GM18511 (cell line): ENCODE data around the gene FMNL3.

Source experiments
- ATAC-seq: cut with Tn5 transposase; IDR thresholded peaks from one replicate; pipeline ENCODE4 v1.9.1; 2021; ENCODE audit warnings: mild to moderate bottlenecking, moderate library complexity; ENCODE audit not compliant: unreplicated experiment

Gene FMNL3

GRCh38 chr12:49652921-49653520 lies 54.2 kb downstream of the FMNL3 start:
- no peak for ATAC-seq

- ATAC-seq, result no peak
Observed at GRCh38 chr12:49651855-49652254, 55.4 kb downstream of the FMNL3 start.

GRCh38 chr12:49649892-49650291 lies 57.3 kb downstream of the FMNL3 start:
- ATAC-seq, result no peak

- ATAC-seq, result no peak
Observed at GRCh38 chr12:49649445-49649844, 57.8 kb downstream of the FMNL3 start.

- ATAC-seq, result no peak
Observed at GRCh38 chr12:49648712-49649003, 58.5 kb downstream of the FMNL3 start.

GRCh38 chr12:49647827-49648711 lies 59.1 kb downstream of the FMNL3 start:
- ATAC-seq, result no peak

GRCh38 chr12:49646871-49647654 lies 60.1 kb downstream of the FMNL3 start:
- ATAC-seq, result no peak

GRCh38 chr12:49646331-49646830 lies 60.8 kb downstream of the FMNL3 start:
- ATAC-seq, result no peak

- no peak for ATAC-seq
Observed at GRCh38 chr12:49645146-49646039, 61.8 kb downstream of the FMNL3 start.

- ATAC-seq, result no peak
Observed at GRCh38 chr12:49644620-49644994, 62.6 kb downstream of the FMNL3 start.

GRCh38 chr12:49643961-49644619 lies 63.1 kb downstream of the FMNL3 start:
- ATAC-seq, result no peak

- ATAC-seq, result no peak
Observed at GRCh38 chr12:49643135-49643534, 64.1 kb downstream of the FMNL3 start.

GRCh38 chr12:49642370-49642802 lies 64.8 kb downstream of the FMNL3 start:
- ATAC-seq, result no peak

GRCh38 chr12:49641748-49642369 lies 65.3 kb downstream of the FMNL3 start:
- no peak for ATAC-seq

GRCh38 chr12:49636979-49637755 lies 70.0 kb downstream of the FMNL3 start:
- peak; percentile 68 for ATAC-seq

GRCh38 chr12:49636574-49636973 lies 70.6 kb downstream of the FMNL3 start:
- no peak for ATAC-seq

- ATAC-seq, result no peak
Observed at GRCh38 chr12:49635656-49636055, 71.5 kb downstream of the FMNL3 start.

- ATAC-seq, result no peak
Observed at GRCh38 chr12:49635036-49635435, 72.2 kb downstream of the FMNL3 start.
